ENCODE data around the gene LLGL2.
"Not testable (repeated sequence)": the region's sequence is repeated elsewhere in the genome, so short reads cannot be mapped to it uniquely, and the experiment has no call there.

Gene LLGL2

GRCh38 chr17:75588596-75589011 lies 63.1 kb downstream of the LLGL2 start:
- in situ Hi-C loops (cut with MboI; ENCODE audit: low sequenced_read_pairs), result no loop called here

DNA sequence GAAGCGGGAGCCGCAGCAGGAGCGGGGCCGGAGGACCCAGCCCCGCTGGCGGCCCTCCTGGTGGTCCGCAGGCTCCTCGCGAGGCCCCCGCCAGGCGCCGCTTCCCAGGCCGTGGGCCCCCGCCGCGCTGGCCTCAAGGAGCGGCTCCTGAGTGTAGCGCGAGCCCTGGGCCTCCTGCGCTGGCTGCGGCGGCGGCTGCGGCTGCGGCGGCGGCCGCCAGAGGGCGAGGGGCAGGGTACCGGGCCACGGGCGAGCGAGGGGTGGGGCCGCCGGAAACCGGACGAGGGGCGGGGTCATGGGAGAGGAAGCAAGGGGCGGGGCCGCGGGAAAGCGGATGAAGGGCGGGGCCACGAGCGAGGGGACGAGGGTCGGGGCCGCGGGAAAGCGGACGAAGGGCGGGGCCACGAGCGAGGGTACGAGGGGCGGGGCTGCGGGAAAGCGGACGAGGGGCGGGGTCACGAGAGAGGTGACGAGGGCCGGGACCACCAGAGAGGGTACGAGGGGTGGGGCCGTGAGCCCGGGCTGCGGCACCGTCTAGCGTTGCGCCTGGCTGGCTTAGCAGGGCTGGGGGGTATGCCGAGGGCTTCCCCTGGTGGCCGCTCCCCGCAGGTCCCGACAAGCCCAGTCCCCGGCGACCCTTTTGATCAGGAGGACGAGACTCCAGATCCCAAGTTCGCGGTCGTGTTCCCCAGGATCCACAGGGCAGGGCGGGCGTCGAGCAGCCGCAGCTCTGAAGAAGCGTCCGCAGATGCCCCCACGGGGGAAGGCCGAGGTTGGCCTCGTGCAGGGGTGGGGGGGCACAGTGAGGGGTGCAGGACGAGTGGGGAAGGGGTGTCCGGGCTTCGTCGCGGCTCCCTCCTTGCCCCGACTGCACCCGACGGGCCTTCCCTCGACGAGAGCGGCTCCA lies 63.8 kb downstream of the LLGL2 start:
- in situ Hi-C loops (cut with MboI; ENCODE audit: low sequenced_read_pairs), result no loop called here

- in situ Hi-C loops (cut with MboI; ENCODE audit: low sequenced_read_pairs), result no loop called here
Measured at GRCh38 chr17:75589919-75590303, 64.4 kb downstream of the LLGL2 start.

- in situ Hi-C loops (cut with MboI; ENCODE audit: low sequenced_read_pairs), result no loop called here
Measured at GRCh38 chr17:75590314-75590761, 64.8 kb downstream of the LLGL2 start.

GRCh38 chr17:75590849-75591721 lies 65.6 kb downstream of the LLGL2 start:
- in situ Hi-C loops (cut with MboI; ENCODE audit: low sequenced_read_pairs), result no loop called here

GRCh38 chr17:75591722-75592302 lies 66.3 kb downstream of the LLGL2 start:
- in situ Hi-C loops (cut with MboI; ENCODE audit: low sequenced_read_pairs), result no loop called here

GRCh38 chr17:75592348-75593020 lies 67.0 kb downstream of the LLGL2 start:
- in situ Hi-C loops (cut with MboI; ENCODE audit: low sequenced_read_pairs), result no loop called here

DNA sequence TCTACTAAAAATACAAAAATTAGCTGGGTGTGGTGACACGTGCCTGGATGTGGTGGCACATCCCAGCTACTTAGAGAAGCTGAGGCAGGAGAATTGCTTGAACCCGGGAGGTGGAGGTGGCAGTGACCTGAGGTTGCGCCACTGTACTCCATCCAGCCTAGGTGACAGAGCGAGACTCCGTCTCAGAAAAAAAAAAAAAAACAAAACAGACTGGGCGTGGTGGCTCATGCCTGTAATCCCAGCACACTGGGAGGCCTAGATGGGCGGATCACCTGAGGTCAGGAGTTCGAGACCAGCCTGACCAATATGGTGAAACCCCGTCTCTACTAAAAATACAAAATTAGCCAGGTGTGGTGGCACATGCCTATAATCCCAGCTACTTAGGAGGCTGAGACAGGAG lies 67.9 kb downstream of the LLGL2 start:
- in situ Hi-C loops (cut with MboI; ENCODE audit: low sequenced_read_pairs), result not testable (repeated sequence)

GRCh38 chr17:75594499-75595283 lies 69.2 kb downstream of the LLGL2 start:
- in situ Hi-C loops (cut with MboI; ENCODE audit: low sequenced_read_pairs), result no loop called here

- in situ Hi-C loops (cut with MboI; ENCODE audit: low sequenced_read_pairs), result no loop called here
Measured at GRCh38 chr17:75595284-75595919, 69.9 kb downstream of the LLGL2 start.

DNA sequence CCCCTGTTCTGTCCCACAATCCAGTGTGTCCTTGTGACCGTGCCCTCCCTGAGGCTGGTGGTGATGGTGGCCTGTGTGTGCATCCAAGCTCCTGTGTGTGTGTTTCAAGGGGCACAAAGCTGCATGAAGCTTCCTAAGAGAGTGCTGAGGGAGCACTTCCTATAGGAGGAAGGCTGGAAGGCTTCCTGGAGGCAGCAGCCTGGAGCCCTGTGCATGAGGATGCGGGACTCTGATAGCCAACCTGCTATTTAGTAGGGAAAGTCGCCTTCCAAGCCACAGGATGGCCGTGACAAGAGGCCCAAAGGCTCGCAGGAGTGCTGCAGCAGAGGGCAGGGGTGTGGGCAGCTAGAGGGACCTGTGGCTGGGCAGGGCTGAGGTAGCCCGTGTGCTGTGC lies 70.4 kb downstream of the LLGL2 start:
- in situ Hi-C loops (cut with MboI; ENCODE audit: low sequenced_read_pairs), result no loop called here

GRCh38 chr17:75596320-75597087 lies 71.0 kb downstream of the LLGL2 start:
- in situ Hi-C loops (cut with MboI; ENCODE audit: low sequenced_read_pairs), result no loop called here

- in situ Hi-C loops (cut with MboI; ENCODE audit: low sequenced_read_pairs), result no loop called here
Measured at GRCh38 chr17:75601057-75601987, 75.8 kb downstream of the LLGL2 start.

- in situ Hi-C loops (cut with MboI; ENCODE audit: low sequenced_read_pairs), result no loop called here
Measured at GRCh38 chr17:75602644-75603043, 77.1 kb downstream of the LLGL2 start.

DNA sequence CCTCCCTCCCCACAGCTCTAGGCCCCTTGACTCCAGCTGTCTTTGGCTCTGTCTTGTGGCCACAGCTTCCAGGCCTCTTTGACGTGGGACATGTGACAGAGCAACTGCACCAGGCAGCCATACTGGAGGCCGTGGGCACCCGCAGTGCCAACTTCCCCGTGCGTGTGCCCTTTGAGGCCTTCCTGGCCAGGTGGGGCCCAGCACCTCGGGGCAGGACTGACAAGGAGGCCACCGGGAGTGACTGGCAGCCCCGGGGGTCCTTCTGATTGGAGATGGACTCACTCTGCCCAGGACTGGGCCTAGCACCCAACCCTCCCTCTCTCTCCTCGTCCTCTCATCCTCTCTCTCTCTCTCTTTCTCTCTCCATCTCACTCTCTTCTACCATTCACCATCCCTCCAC lies 77.6 kb downstream of the LLGL2 start:
- in situ Hi-C loops (cut with MboI; ENCODE audit: low sequenced_read_pairs), result no loop called here

GRCh38 chr17:75604034-75604695 lies 78.7 kb downstream of the LLGL2 start:
- in situ Hi-C loops (cut with MboI; ENCODE audit: low sequenced_read_pairs), result no loop called here

DNA sequence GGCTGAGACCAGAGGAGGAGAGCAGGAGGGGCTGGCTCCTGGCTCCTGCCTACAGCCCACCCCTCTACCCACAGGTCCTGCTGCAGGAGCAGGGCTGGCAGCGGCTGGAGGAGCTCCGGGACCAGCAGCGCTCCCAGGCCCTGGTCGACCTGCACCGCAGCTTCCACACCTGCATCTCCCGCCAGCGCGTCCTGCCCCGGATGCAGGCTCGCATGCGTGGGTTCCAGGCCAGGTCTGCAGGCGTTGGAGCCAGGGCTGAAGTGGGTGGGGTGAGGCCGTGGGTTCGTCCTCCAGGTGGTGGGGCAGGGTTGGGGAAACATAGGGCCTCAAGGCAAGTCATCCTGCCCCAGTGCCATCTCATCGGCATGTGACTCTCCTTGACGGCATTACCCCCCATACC lies 80.3 kb downstream of the LLGL2 start:
- in situ Hi-C loops (cut with MboI; ENCODE audit: low sequenced_read_pairs), result no loop called here
